C1 segment of cervical spinal cord (tissue), 14 donors: Measurements from ENCODE around the gene AATK.

Source experiments
- DNase-seq, 14 donors: peaks; one replicate each; lab custom pipeline; 2025; lab: John Stamatoyannopoulos, UW

AATK gene

GRCh38 chr17:81144423-81144781, 21.6 kb downstream of the AATK start:
- no peak for DNase-seq

DNA sequence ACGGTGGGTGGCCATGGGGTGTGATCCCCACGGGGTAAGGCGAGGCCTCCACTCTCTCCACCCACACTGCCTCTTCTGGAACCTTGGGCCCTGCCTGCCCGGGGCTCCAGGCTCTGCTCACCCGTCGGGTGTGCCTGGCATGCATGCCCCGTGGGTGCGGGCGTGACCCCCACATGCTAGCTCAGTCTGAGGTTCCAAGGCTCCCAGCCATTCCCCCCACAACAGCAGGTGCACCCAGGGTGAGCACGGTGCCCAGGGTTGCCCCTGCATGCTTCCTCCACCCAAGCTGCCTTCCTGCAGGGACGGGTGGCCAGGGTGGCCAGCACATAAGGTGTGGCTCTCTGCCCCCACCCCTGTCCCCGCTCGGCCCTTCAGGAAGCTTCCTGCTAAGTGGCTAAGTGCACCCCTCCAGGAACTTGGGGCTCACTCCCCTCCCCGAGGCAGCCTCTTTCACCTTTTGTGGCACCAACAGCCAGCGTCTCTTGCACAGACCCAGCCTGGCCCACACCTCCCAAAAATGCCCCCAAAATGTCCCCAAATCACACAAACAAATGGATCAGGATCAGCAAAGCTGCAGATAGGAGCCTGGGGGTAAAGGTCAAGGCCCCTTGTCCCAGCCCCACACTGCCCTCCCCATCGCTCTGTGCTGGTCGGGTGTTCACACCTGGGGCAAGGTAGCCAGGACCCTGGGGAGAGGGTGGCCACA, 22.2 kb downstream of the AATK start:
- DNase-seq, result no peak

DNA sequence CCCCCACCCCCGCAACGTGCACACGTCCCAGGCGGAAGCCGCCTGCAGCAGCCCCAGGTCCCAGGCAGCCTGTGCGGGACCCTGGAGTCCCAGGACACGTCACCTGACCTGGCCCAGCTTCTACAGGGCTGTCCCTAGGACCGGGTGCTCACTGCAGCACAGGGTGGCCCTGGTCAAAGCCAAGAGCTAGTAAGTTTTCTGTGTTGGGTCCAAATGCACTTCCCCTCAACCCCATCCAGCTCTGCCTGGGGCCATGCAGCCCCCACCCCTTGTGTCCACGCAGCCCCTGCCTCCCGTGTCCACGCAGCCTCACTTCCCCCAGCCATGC, 22.9 kb downstream of the AATK start:
- no peak for DNase-seq

DNA sequence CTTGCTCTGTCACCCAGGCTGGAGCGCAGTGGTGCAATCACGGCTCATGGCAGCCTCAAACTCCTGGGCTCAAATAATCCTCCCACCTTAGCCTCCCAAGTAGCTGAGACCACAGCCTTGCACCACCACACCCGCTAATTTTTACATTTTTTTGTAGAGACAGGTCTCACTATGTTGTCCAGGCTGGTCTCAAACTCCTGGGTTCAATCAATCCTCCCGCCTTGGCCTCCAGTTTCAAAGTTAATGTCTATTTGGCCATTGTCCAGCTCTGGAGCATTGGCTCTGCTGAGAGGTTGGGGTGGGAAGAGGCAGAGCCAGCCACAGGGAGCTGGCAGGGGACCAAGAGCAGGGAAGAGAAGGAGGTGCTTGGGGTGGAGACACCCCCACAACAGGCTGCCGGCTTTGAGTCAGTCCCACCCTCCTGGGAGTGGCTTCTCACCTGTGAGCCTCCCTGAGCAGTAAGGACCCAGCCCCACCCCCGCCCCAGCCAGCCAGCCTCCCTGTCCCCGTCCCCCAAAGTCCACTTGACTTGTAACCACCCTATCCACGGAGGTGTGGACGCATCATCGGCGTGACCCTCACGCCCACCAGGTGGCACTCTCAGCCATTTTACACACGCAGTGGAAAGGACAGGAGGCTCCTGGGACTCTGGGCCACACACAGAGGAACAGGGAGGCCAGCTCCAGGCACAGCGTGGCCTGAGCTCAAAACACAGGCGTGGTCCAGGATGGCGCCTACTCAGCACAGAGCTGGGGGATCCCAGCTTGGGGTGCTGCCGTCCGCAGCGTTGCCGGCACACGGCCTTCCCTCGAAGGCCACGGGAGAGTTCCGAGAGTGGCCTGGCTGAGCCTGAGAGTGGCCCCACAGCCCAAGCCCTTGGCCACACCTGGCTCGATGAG, 23.5 kb downstream of the AATK start:
- DNase-seq, result peak in 12 of 14 donors; percentile 35 to 79 (median 66)

DNA sequence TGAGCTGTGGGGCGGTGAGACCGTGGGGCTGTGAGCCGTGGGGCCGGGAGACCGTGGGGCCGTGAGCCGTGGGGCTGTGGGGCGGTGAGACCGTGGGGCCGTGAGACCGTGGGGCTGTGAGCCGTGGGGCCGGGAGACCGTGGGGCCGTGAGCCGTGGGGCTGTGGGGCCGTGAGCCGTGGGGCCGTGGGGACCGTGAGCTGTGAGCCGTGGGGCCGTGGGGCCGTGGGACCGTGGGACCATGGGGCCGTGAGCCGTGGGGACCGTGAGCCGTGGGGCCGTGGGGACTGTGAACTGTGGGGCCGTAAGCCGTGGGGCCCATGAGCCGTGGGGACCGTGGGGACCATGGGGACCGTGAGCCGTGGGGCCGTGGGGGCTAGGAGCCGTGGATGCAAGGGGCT, 25.3 kb downstream of the AATK start:
- no peak for DNase-seq

DNA sequence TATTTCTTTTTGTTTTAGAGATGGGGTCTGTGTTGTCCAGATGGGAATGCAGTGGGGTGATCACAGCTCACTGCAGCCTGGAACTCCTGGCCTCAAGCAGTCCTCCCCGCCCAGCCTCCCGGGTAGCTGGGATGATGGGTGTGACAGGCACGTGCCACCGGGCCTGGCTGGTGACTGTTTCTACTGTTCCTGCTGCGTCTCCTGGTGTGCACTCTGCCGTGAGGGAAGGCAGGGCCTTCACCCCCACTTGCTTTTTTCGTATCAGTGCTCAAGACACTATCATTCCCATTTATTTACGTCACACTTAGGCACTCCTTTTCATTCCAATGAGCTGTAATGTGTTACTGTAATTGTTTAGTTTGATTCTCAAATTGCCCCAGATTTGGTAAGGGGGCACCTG, 26.0 kb downstream of the AATK start:
- DNase-seq, result no peak

- DNase-seq, result no peak
These were observed 26.6 kb downstream of the AATK start for GRCh38 chr17:81139428-81139827.

- DNase-seq, result no peak
These were observed 27.5 kb downstream of the AATK start for GRCh38 chr17:81138500-81138899.

- DNase-seq, result no peak
These were observed 27.9 kb downstream of the AATK start for GRCh38 chr17:81138083-81138482.

DNA sequence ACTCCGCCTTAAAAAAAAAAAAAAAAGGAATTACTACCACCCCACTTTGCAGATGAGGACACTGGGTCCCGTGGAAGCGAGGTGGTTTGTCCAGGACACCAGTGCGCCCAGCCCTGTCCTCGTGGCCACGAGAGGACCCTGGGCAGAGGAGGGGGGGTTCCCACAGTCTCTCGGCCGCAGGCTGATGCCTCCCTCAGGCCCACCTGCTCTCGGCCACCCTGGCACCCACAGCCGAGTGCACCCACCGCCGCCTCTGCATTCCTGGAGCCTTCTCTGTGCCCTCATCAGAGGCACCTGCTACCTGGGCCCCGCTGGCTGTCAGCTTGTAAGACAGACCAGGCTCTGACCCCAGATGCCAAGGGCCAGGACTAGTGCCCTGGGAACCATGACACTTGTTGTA, 28.8 kb downstream of the AATK start:
- no peak for DNase-seq

DNA sequence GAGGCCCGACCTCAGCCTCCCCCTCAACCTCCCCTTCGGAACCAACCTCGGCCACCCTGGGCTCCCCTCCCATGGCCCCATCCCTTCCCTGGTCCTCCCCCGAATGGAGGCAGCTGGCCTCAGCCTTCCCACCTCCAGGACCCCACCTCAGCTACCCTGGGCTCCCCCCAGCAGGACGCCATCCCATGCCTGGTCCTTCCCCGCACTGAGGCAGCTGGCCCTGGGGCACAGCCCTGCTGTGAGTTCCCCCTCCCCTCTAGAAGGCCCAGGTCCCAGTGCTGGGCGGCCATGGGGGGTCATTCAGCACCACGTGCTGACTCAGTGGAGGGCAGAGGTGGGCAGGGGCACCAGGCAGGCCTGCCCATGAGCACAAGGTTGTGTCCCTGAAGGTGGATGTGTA, 29.7 kb downstream of the AATK start:
- DNase-seq, result no peak

DNA sequence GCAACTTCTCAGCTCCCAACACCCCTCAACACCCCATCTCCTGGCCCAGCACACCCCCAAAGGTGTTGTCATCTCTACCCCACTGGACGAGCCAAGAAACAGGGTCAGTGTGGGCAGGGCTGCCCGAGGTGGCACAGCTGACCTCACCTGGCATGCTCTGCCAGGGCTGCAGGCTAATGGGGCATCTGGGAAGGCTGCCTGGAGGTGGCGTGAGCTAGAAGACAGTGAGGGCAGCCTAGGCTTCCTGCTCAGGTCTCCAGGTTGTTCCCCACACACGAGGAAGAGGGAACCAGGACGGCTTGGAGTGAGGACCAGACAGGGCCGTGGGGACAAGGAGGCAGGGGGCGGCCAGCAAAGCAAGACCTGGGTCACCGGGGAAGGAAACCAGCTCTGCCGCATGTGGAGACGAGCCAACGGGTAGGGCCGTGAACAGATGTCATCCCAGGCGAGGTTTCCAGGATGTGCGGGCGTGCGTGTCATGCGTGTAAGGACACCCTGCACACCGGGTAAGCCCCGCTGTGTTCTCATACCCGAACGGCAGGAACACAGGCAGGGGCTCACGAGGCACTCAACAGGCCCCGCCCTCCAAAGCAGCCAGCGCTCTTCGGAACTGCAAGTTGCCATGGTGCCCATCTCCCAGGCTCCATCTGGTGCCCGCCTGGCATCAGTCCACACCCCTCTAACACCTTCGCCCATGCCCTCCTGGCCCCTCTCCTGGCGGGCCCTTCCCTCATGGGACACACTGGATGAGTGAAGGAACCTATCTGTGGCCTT, 30.3 kb downstream of the AATK start:
- peak in 7 of 14 donors; percentile 20 to 60 (median 47) for DNase-seq

- no peak for DNase-seq
These were observed 31.8 kb downstream of the AATK start for GRCh38 chr17:81134064-81134781.

GRCh38 chr17:81132770-81133723, 33.0 kb downstream of the AATK start:
- no peak for DNase-seq

DNA sequence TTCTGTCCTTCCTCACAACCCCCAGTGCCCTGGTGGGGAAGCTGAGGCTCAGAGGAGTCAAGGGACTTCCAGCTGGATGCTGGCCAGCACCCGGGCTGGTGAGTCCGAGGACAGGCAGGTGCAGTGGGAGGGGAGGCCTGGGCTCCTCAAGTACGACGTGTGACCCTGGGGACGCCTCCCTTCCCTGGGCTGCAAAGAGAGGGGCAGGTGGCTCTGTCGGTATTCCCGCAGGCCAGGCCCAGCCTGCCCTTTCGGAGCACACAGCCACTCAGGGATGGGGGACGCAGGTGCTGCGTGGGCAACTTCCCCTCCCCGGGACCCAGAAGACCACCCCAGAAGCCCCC, 33.9 kb downstream of the AATK start:
- DNase-seq, result no peak

GRCh38 chr17:81131486-81132196, 34.4 kb downstream of the AATK start:
- no peak for DNase-seq

GRCh38 chr17:81130385-81131361, 35.3 kb downstream of the AATK start:
- DNase-seq, result peak in 9 of 14 donors; percentile 25 to 74 (median 58)

GRCh38 chr17:81129711-81130367, 36.2 kb downstream of the AATK start:
- peak in 2 of 14 donors; percentile 47 to 62 for DNase-seq
